GM18520 (cell line): ENCODE measurements around the gene GPC6.

Experiments used
- ATAC-seq: cut with Tn5 transposase; IDR thresholded peaks from one replicate; pipeline ENCODE4 v1.9.1; 2021; ENCODE audit not compliant: unreplicated experiment

GPC6 gene

GRCh38 chr13:93881411-93881810, 654.8 kb downstream of the GPC6 start:
- no peak for ATAC-seq

GRCh38 chr13:93882086-93882651, 655.6 kb downstream of the GPC6 start:
- no peak for ATAC-seq

GRCh38 chr13:93889430-93889951, 662.9 kb downstream of the GPC6 start:
- no peak for ATAC-seq

- no peak for ATAC-seq
These were observed 673.4 kb downstream of the GPC6 start for GRCh38 chr13:93899981-93900380.

- ATAC-seq: no peak
These were observed 674.1 kb downstream of the GPC6 start for GRCh38 chr13:93900731-93901130.

- no peak for ATAC-seq
These were observed 677.3 kb downstream of the GPC6 start for GRCh38 chr13:93903909-93904308.

GRCh38 chr13:93915269-93915809, 688.7 kb downstream of the GPC6 start:
- ATAC-seq: no peak

GRCh38 chr13:93922063-93922855, 695.7 kb downstream of the GPC6 start:
- ATAC-seq: no peak

- ATAC-seq: no peak
These were observed 699.4 kb downstream of the GPC6 start for GRCh38 chr13:93925990-93926389.

- no peak for ATAC-seq
These were observed 699.8 kb downstream of the GPC6 start for GRCh38 chr13:93926425-93926824.

- ATAC-seq: no peak
These were observed 700.8 kb downstream of the GPC6 start for GRCh38 chr13:93927431-93927830.

GRCh38 chr13:93932901-93933300, 706.3 kb downstream of the GPC6 start:
- no peak for ATAC-seq

GRCh38 chr13:93936901-93937300, 710.3 kb downstream of the GPC6 start:
- no peak for ATAC-seq

- no peak for ATAC-seq
These were observed 714.8 kb downstream of the GPC6 start for GRCh38 chr13:93941444-93941843.

GRCh38 chr13:93942016-93942415, 715.4 kb downstream of the GPC6 start:
- no peak for ATAC-seq

GRCh38 chr13:93945621-93946020, 719.0 kb downstream of the GPC6 start:
- ATAC-seq: no peak

- ATAC-seq: no peak
These were observed 720.4 kb downstream of the GPC6 start for GRCh38 chr13:93946994-93947393.

- ATAC-seq: no peak
These were observed 721.0 kb downstream of the GPC6 start for GRCh38 chr13:93947651-93948050.

- ATAC-seq: no peak
These were observed 721.7 kb downstream of the GPC6 start for GRCh38 chr13:93948162-93948922.

- no peak for ATAC-seq
These were observed 724.5 kb downstream of the GPC6 start for GRCh38 chr13:93951108-93951507.

GRCh38 chr13:93951951-93952350, 725.3 kb downstream of the GPC6 start:
- ATAC-seq: no peak
